GM18517 (cell line): ENCODE data around the gene TRPM3.

ENCODE experiments used
- ATAC-seq: cut with Tn5 transposase; IDR thresholded peaks from one replicate; pipeline ENCODE4 v1.9.1; 2021; ENCODE audit warnings: mild to moderate bottlenecking, moderate library complexity; ENCODE audit not compliant: unreplicated experiment

Gene TRPM3

GRCh38 chr9:70901746-70902145, 219.7 kb downstream of the TRPM3 start:
- no peak for ATAC-seq

GRCh38 chr9:70901013-70901412, 220.4 kb downstream of the TRPM3 start:
- ATAC-seq = no peak

- ATAC-seq = no peak
Observed at GRCh38 chr9:70893580-70894122, 227.8 kb downstream of the TRPM3 start.

- no peak for ATAC-seq
Observed at GRCh38 chr9:70888471-70888870, 232.9 kb downstream of the TRPM3 start.

- ATAC-seq = no peak
Observed at GRCh38 chr9:70887826-70888225, 233.6 kb downstream of the TRPM3 start.

- no peak for ATAC-seq
Observed at GRCh38 chr9:70883963-70884793, 237.2 kb downstream of the TRPM3 start.

GRCh38 chr9:70883056-70883455, 238.4 kb downstream of the TRPM3 start:
- ATAC-seq = no peak

GRCh38 chr9:70881333-70881732, 240.1 kb downstream of the TRPM3 start:
- no peak for ATAC-seq

- ATAC-seq = no peak
Observed at GRCh38 chr9:70880535-70880934, 240.9 kb downstream of the TRPM3 start.

- ATAC-seq = no peak
Observed at GRCh38 chr9:70878576-70878975, 242.8 kb downstream of the TRPM3 start.

GRCh38 chr9:70874451-70874850, 247.0 kb downstream of the TRPM3 start:
- no peak for ATAC-seq

GRCh38 chr9:70873506-70873905, 247.9 kb downstream of the TRPM3 start:
- no peak for ATAC-seq

- ATAC-seq = no peak
Observed at GRCh38 chr9:70868661-70869652, 252.5 kb downstream of the TRPM3 start.

- no peak for ATAC-seq
Observed at GRCh38 chr9:70868041-70868440, 253.4 kb downstream of the TRPM3 start.

- ATAC-seq = no peak
Observed at GRCh38 chr9:70865471-70865870, 255.9 kb downstream of the TRPM3 start.

GRCh38 chr9:70861797-70862196, 259.6 kb downstream of the TRPM3 start:
- ATAC-seq = no peak

GRCh38 chr9:70861376-70861775, 260.0 kb downstream of the TRPM3 start:
- ATAC-seq = no peak

GRCh38 chr9:70859694-70860093, 261.7 kb downstream of the TRPM3 start:
- no peak for ATAC-seq

- ATAC-seq = no peak
Observed at GRCh38 chr9:70856411-70856810, 265.0 kb downstream of the TRPM3 start.

GRCh38 chr9:70852711-70853240, 268.6 kb downstream of the TRPM3 start:
- ATAC-seq = no peak

GRCh38 chr9:70840266-70840665, 281.2 kb downstream of the TRPM3 start:
- no peak for ATAC-seq
